ENCODE data around the gene GK.

Gene GK

GRCh38 chrX:30673127-30673796, 20.0 kb downstream of the GK start:
- H3K4me3 ChIP-seq (ENCODE audit: low read depth, low read length): no peak overlapping the region
- ChIA-PET CTCF (no interaction called here), POLR2A (no interaction called here)
- TF ChIP-seq CTCF (IDR thresholded peaks at IDR 0.05; ENCODE audit: insufficient read depth, low read length, missing control alignments): no peak
- DNase-seq (ENCODE audit: low read depth, low spot score): no peak

- ChIA-PET POLR2A (no interaction called here), CTCF (no interaction called here)
- H3K4me3 ChIP-seq (ENCODE audit: low read depth, low read length): no peak overlapping the region
- no peak for DNase-seq (ENCODE audit: low read depth, low spot score)
- no peak for TF ChIP-seq CTCF (IDR thresholded peaks at IDR 0.05; ENCODE audit: insufficient read depth, low read length, missing control alignments)
These were observed 20.8 kb downstream of the GK start for GRCh38 chrX:30673884-30674598.

- no peak for DNase-seq (ENCODE audit: low read depth, low spot score)
- POLR2A ChIA-PET: no interaction called here
- no peak overlapping the region for H3K4me3 ChIP-seq (ENCODE audit: low read depth, low read length)
- no peak for TF ChIP-seq CTCF (IDR thresholded peaks at IDR 0.05; ENCODE audit: insufficient read depth, low read length, missing control alignments)
- CTCF ChIA-PET: no interaction called here
These were observed 21.6 kb downstream of the GK start for GRCh38 chrX:30674799-30675198.

GRCh38 chrX:30679369-30679768, 26.1 kb downstream of the GK start:
- no peak overlapping the region for H3K4me3 ChIP-seq (ENCODE audit: low read depth, low read length)
- DNase-seq (ENCODE audit: low read depth, low spot score): no peak
- ChIA-PET CTCF (no interaction called here), POLR2A (no interaction called here)
- TF ChIP-seq CTCF (IDR thresholded peaks at IDR 0.05; ENCODE audit: insufficient read depth, low read length, missing control alignments): no peak

GRCh38 chrX:30680618-30681017, 27.4 kb downstream of the GK start:
- ChIA-PET CTCF (no interaction called here), POLR2A (no interaction called here)
- DNase-seq (ENCODE audit: low read depth, low spot score): no peak
- H3K4me3 ChIP-seq (ENCODE audit: low read depth, low read length): no peak overlapping the region
- TF ChIP-seq CTCF (IDR thresholded peaks at IDR 0.05; ENCODE audit: insufficient read depth, low read length, missing control alignments): no peak

GRCh38 chrX:30688641-30689040, 35.4 kb downstream of the GK start:
- POLR2A ChIA-PET: interaction anchor here (0.6 kb wide), 1 partner anchor 572 kb away, joined by 3 read pairs; no protein-coding TSS in a partner anchor
- TF ChIP-seq CTCF (IDR thresholded peaks at IDR 0.05; ENCODE audit: insufficient read depth, low read length, missing control alignments): no peak
- DNase-seq (ENCODE audit: low read depth, low spot score): no peak
- no peak overlapping the region for H3K4me3 ChIP-seq (ENCODE audit: low read depth, low read length)
- CTCF ChIA-PET: no interaction called here

Data from AG04449 (cell line).